Esophagus muscularis mucosa (tissue), 4 donors: Measurements from ENCODE around the gene FKBP5. TPM values are rescaled to one million over a fixed set of nuclear protein-coding genes. Genes with fewer than 3 reads are reported as not detected.

Experiments used
- DNase-seq: peaks from one replicate; pipeline ENCODE4 v3.0.0-alpha.2; 2017; ENCODE audit errors: extremely low spot score
- H3K27ac ChIP-seq, 4 donors: fragments of 200-600 bp; sonication (generic); replicated peaks in 1 of 4; 1 replicate in 3 of 4; 2 replicates in 1 of 4; pipeline ENCODE4 v1.5.1; 2016 to 2019; ENCODE audit warnings: mild to moderate bottlenecking in 1 of 4
- H3K27me3 ChIP-seq, 4 donors: fragments of 200-600 bp; sonication (generic); one replicate each; pipeline versions ENCODE4 v1.5.1 to v1.6.0; 2016 to 2019
- H3K36me3 ChIP-seq, 4 donors: fragments of 200-600 bp; sonication (generic); one replicate each; pipeline ENCODE4 v1.5.1; 2016 to 2019
- H3K4me1 ChIP-seq, 4 donors: fragments of 200-600 bp; sonication (generic); one replicate each; pipeline ENCODE4 v1.5.1; 2016 to 2019
- H3K4me3 ChIP-seq, 4 donors: fragments of 200-600 bp; sonication (generic); 1 replicate in 2 of 4; 2 replicates in 2 of 4; pipeline ENCODE4 v1.5.1; 2016 to 2019; ENCODE audit warnings: mild to moderate bottlenecking in 4 of 4, moderate library complexity in 1 of 4
- H3K9me3 ChIP-seq, 4 donors: fragments of 200-600 bp; sonication (generic); 1 replicate in 3 of 4; 2 replicates in 1 of 4; pipeline ENCODE4 v1.5.1; 2016 to 2019
- EP300 ChIP-seq: sonication (generic); formaldehyde crosslinking; IDR thresholded peaks from one replicate; pipeline ENCODE4 v1.6.1; 2017; ENCODE audit warnings: antibody characterized with exemption
- POLR2A ChIP-seq: fragments of 450-650 bp; IDR thresholded peaks from one replicate; pipeline ENCODE4 v1.6.1; 2017; ENCODE audit warnings: antibody characterized with exemption, moderate library complexity, mild to moderate bottlenecking, low read depth
- POLR2AphosphoS5 ChIP-seq, 2 donors: sonication (generic); formaldehyde crosslinking; IDR thresholded peaks; one replicate each; pipeline ENCODE4 v1.6.1; 2017; ENCODE audit warnings: antibody characterized with exemption in 2 of 2
- WGBS: methylation state at CpG from one replicate; pipeline ENCODE4 v1.1.5; 2018; 5-methylcytosine and 5-hydroxymethylcytosine counted together
- intact Hi-C: fragments of 100-400 bp; cut with DNase I; formaldehyde crosslinking; loops from one replicate; pipeline ENCODE4 v1.15.1; 2023
- total RNA-seq, 4 donors: library from RNA; depleted of rRNA; stranded (reverse); fragments of >200 nt; gene quantifications; one replicate each; pipeline versions ENCODE4 v1.1.0 to v1.2.1, GENCODE V29; 2016
- TF ChIP-seq, protein P1 (sequence below), 3 experiments: fragments of 200-600 bp in 2 of 3; fragments of 450-650 bp in 1 of 3; sonication (generic) in 2 of 3; IDR thresholded peaks; one replicate each; pipeline ENCODE4 v1.5.1; 2017 to 2019; ENCODE audit warnings: antibody characterized with exemption in 3 of 3, mild to moderate bottlenecking in 2 of 3, moderate library complexity in 1 of 3

The FKBP5 gene
- total RNA-seq, 4 donors from 2014 or later: 477 to 689 (median 593) TPM

DNA sequence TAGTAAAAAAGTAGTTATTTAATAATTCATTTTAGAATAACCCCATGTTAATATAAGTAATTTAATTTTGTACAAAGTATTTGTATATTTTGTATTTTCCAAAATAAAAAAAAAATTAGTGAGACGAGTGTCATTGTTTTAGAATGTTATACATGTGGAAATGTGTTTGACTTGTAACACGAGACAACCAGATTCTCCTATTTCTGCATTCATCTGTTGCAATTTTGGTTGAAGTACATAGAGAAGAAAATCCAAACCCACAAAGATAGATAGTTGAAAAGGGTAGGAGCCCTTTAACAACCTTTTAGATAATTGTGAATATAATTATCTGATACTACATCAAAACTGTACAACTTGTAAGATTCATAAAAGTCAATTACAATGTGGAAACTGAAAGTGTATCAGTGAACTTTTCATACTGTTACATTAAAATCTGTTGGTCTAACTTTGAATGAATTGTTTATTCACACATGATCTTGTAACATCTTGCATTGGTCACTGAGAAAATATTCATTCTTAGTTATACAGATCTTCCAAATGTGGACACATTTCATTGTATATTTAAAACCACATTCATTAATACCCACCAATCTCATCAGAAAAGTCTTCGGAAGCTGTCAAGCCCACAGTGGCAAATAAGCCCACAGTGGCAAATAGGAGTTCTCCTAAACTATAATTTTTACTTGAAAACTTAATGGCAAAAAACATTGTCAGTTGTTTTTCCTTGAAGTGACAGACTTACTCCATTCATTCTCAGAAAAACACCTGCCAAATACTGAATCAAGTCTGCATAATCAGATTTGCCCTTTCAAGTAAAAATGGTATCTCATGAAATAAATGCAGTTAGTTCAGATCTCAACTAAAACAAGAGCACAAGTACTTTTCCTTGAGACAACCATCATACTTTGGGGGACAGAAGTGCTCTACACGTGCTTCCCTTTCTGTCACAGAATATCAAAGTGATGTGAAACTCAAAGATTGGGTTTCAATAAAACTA, 52.8 kb downstream of the FKBP5 start:
- TF ChIP-seq, protein P1, sequence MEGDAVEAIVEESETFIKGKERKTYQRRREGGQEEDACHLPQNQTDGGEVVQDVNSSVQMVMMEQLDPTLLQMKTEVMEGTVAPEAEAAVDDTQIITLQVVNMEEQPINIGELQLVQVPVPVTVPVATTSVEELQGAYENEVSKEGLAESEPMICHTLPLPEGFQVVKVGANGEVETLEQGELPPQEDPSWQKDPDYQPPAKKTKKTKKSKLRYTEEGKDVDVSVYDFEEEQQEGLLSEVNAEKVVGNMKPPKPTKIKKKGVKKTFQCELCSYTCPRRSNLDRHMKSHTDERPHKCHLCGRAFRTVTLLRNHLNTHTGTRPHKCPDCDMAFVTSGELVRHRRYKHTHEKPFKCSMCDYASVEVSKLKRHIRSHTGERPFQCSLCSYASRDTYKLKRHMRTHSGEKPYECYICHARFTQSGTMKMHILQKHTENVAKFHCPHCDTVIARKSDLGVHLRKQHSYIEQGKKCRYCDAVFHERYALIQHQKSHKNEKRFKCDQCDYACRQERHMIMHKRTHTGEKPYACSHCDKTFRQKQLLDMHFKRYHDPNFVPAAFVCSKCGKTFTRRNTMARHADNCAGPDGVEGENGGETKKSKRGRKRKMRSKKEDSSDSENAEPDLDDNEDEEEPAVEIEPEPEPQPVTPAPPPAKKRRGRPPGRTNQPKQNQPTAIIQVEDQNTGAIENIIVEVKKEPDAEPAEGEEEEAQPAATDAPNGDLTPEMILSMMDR (IDR thresholded peaks at IDR 0.05): no peak
- no peak for TF ChIP-seq POLR2AphosphoS5 (IDR thresholded peaks at IDR 0.05)
- no peak for TF ChIP-seq POLR2A
- no peak for TF ChIP-seq EP300
- H3K36me3 ChIP-seq: peaks cover 85 to 100% (median 97%) of the 10 kb centered on the region in 4 donors
- H3K27me3 ChIP-seq: no peaks in the 10 kb centered on the region
- no peaks in the 10 kb centered on the region for H3K9me3 ChIP-seq
- peaks cover 12 to 76% (median 52%) of the 10 kb centered on the region in 4 donors for H3K4me1 ChIP-seq
- intact Hi-C loops: loop anchor here (5.0 kb wide), 1 partner anchor 59 kb away; no protein-coding TSS in a partner anchor
- WGBS: 85% methylated on average over 4 of the region's 4 CpGs
- H3K4me3 ChIP-seq: no peak overlapping the region
- DNase-seq: no peak
- H3K27ac ChIP-seq: no peak overlapping the region

DNA sequence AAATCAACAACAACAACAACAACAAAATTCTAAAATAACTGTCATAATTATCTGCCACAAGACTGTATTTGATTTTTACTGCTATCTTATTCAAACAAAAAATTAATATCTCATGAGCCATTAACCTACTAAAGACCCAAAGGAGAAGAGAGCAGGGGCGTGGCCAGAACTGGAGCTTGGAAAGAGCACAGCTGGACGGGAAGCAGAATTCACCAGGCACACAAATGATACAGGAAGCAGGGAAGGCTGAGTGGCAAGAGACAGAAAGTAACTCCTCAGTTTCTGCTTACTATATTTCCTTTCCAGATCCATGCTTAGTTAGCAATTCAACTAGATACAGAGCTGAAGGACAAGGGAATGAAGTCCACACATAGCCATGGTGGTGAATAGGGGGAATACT, 54.4 kb downstream of the FKBP5 start:
- H3K27ac ChIP-seq: peak overlapping the region in 2 of 4 donors; percentile 2 to 17
- no peak overlapping the region for H3K4me3 ChIP-seq
- H3K9me3 ChIP-seq: no peaks in the 10 kb centered on the region
- peak in 1 of 2 donors; percentile 50 for TF ChIP-seq POLR2AphosphoS5 (IDR thresholded peaks at IDR 0.05)
- TF ChIP-seq EP300: no peak
- no peaks in the 10 kb centered on the region for H3K27me3 ChIP-seq
- DNase-seq: no peak
- intact Hi-C loops: no loop called here
- WGBS: 39% methylated on average over 2 of the region's 2 CpGs
- H3K36me3 ChIP-seq: peaks cover 82 to 100% (median 97%) of the 10 kb centered on the region in 4 donors
- peaks cover 12 to 60% (median 41%) of the 10 kb centered on the region in 4 donors for H3K4me1 ChIP-seq

DNA sequence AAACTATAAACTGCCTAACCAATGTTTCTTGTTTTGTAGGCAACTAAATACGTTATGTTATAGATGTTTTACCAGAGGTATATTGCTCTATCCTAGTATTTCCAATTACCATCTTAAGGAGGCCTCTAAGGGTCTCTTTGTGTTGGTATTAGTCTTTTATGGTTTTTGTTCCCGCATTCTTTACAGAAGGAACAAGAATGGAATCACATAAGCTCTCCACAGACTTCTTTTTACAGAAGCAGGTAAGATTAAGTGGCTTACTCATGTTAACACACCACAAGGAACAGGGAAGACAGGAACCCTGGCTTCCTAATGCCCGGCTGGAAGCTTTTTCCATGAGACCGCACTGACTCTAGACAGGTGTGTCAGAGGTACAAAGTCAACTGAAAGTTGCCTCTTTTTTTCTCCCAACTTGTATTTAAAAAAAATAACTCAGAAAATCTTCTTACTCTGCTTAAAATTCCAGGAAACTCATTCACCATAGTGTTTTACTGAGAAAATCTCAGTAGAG, 55.1 kb downstream of the FKBP5 start:
- TF ChIP-seq POLR2AphosphoS5 (IDR thresholded peaks at IDR 0.05) (no peak), POLR2A (no peak), EP300 (no peak)
- TF ChIP-seq, protein P1 (IDR thresholded peaks at IDR 0.05): no peak
- intact Hi-C loops: no loop called here

DNA sequence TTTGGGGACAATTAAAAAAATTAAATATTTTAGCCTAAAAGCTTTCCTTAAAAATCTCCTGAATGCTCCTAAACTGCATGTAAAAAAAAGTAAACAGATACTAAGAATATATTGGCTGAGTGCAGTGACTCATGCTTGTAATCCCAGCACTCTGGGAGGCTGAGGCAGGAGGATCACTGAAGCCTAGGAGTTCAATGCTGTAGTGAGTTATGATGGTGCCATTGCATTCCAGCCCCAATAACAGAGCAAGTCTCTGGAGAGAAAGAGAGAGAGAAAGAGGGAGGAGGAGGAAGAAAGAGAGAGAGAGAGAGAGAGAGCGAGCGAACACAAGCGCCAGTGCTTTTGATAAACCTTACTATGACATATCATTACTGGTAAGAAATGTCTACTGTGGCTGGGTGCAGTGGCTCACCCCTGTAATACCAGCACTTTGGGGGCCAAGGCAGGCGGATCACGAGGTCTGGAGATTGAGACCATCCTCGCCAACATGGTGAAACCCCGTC, 58.8 kb downstream of the FKBP5 start:
- 96% methylated on average over 7 of the region's 7 CpGs for WGBS
- TF ChIP-seq, protein P1 (IDR thresholded peaks at IDR 0.05): no peak
- TF ChIP-seq POLR2AphosphoS5 (IDR thresholded peaks at IDR 0.05) (peak in 1 of 2 donors; percentile 19), EP300 (no peak), POLR2A (no peak)
- Histone ChIP-seq H3K4me3 (no peak overlapping the region), H3K36me3 (peaks cover 73 to 98% (median 96%) of the 10 kb centered on the region in 4 donors), H3K4me1 (peaks cover 9 to 57% (median 27%) of the 10 kb centered on the region in 4 donors), H3K27ac (peak overlapping the region in 1 of 4 donors; percentile 1), H3K9me3 (no peaks in the 10 kb centered on the region), H3K27me3 (no peaks in the 10 kb centered on the region)
- intact Hi-C loops: loop anchor here (10.0 kb wide), 1 partner anchor 45 kb away; no protein-coding TSS in a partner anchor
- DNase-seq: no peak

More for the DNA sequence above, 55.1 kb downstream of the FKBP5 start:
- Histone ChIP-seq H3K27ac (peak overlapping the region in 2 of 4 donors; percentile 2 to 17), H3K4me3 (no peak overlapping the region), H3K27me3 (no peaks in the 10 kb centered on the region), H3K36me3 (peaks cover 82 to 100% (median 97%) of the 10 kb centered on the region in 4 donors), H3K9me3 (no peaks in the 10 kb centered on the region), H3K4me1 (peaks cover 12 to 54% (median 38%) of the 10 kb centered on the region in 4 donors)
- 96% methylated on average over 4 of the region's 4 CpGs for WGBS
- no peak for DNase-seq
